Measurements from ENCODE around the gene TPCN1. TPM values are rescaled to one million over a fixed set of nuclear protein-coding genes. Genes with fewer than 3 reads are reported as not detected.

Gene TPCN1
- polyA plus RNA-seq, 1 experiment: 31.9 TPM

GRCh38 chr12:113174461-113175384 lies 46.5 kb upstream of the TPCN1 start:
- no peaks in the 10 kb centered on the region for H3K27me3 ChIP-seq (ENCODE audit: control insufficient read depth, insufficient read depth, low read length)
- POLR2A ChIA-PET: interaction anchor here (0.6 kb wide), 1 partner anchor 117 kb away, joined by 3 read pairs; no protein-coding TSS in a partner anchor
- H3K36me3 ChIP-seq (ENCODE audit: control insufficient read depth, insufficient read depth, low read length): peaks cover 44% of the 10 kb centered on the region
- CTCF ChIA-PET: interaction anchor here (0.6 to 7.5 kb wide), 25 partner anchors 8 to 1450 kb away, joined by 3 to 65 read pairs (median 4); partner anchors contain the start of genes CFAP73 and RITA1
- peak; percentile 99 for TF ChIP-seq CTCF (IDR thresholded peaks at IDR 0.05; ENCODE audit: insufficient read depth, low read depth, low read length)
- H3K4me3 ChIP-seq (ENCODE audit: low read depth, low read length): no peak overlapping the region
- no peak for DNase-seq (ENCODE audit: low read depth)

DNA sequence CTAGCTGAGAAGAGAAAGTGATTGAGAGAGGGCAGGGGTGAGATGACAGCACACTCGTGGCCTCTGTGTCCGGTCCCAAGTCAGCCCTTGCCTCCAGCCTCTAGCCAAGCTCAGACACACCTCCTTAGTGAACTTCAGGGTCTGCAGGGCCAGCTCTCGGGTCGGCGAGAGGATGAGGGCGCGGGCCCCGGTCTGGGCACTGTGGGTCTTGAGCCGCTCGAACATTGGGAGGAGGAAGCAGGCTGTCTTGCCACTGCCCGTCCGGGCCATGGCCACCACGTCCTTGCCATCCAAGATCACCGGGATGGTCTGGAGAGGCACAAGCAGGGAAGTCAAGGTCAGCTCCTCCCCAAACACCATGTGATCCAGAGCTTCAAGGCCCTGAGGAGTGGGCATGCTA lies 42.2 kb upstream of the TPCN1 start:
- no peak for DNase-seq (ENCODE audit: low read depth)
- no peak for TF ChIP-seq CTCF (IDR thresholded peaks at IDR 0.05; ENCODE audit: insufficient read depth, low read depth, low read length)
- POLR2A ChIA-PET: no interaction called here
- Histone ChIP-seq H3K27me3 (ENCODE audit: control insufficient read depth, insufficient read depth, low read length) (no peaks in the 10 kb centered on the region), H3K4me3 (ENCODE audit: low read depth, low read length) (no peak overlapping the region), H3K36me3 (ENCODE audit: control insufficient read depth, insufficient read depth, low read length) (peaks cover 26% of the 10 kb centered on the region)
- CTCF ChIA-PET: interaction anchor here (7.5 kb wide), 1 partner anchor 129 kb away, joined by 65 read pairs; no protein-coding TSS in a partner anchor

DNA sequence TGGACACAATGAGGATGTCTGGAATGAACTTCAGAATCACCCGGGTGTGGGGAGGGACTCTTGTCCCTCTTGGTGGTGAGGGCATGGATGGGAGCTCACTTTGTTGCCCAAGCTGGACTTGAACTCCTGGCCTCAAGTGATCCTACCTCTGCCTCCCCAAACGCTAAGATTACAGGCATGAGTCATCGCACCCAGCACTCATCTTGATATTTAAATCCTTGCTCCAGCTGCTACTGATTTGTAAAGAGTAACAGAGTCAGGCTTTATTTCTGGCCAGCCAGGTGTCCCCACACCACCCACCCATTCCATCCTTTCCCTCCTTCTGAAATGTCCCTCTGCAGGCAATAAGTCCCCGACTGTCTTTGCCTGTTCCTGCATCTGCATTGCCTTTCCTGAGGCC lies 40.9 kb upstream of the TPCN1 start:
- POLR2A ChIA-PET: no interaction called here

GRCh38 chr12:113181975-113182374 lies 39.3 kb upstream of the TPCN1 start:
- DNase-seq (ENCODE audit: low read depth): no peak
- H3K36me3 ChIP-seq (ENCODE audit: control insufficient read depth, insufficient read depth, low read length): peaks cover 19% of the 10 kb centered on the region
- no peaks in the 10 kb centered on the region for H3K27me3 ChIP-seq (ENCODE audit: control insufficient read depth, insufficient read depth, low read length)
- ChIA-PET CTCF (interaction anchor here (0.6 to 1.6 kb wide), 2 partner anchors 8 to 16 kb away, joined by 4 to 6 read pairs; no protein-coding TSS in a partner anchor), POLR2A (no interaction called here)
- no peak for TF ChIP-seq CTCF (IDR thresholded peaks at IDR 0.05; ENCODE audit: insufficient read depth, low read depth, low read length)
- no peak overlapping the region for H3K4me3 ChIP-seq (ENCODE audit: low read depth, low read length)

More for the DNA sequence above, 40.9 kb upstream of the TPCN1 start:
- no peak for TF ChIP-seq CTCF (IDR thresholded peaks at IDR 0.05; ENCODE audit: insufficient read depth, low read depth, low read length)
- Histone ChIP-seq H3K36me3 (ENCODE audit: control insufficient read depth, insufficient read depth, low read length) (peaks cover 23% of the 10 kb centered on the region), H3K4me3 (ENCODE audit: low read depth, low read length) (no peak overlapping the region), H3K27me3 (ENCODE audit: control insufficient read depth, insufficient read depth, low read length) (no peaks in the 10 kb centered on the region)
- CTCF ChIA-PET: interaction anchor here (7.5 kb wide), 1 partner anchor 130 kb away, joined by 65 read pairs; no protein-coding TSS in a partner anchor
- DNase-seq (ENCODE audit: low read depth): no peak

DNA sequence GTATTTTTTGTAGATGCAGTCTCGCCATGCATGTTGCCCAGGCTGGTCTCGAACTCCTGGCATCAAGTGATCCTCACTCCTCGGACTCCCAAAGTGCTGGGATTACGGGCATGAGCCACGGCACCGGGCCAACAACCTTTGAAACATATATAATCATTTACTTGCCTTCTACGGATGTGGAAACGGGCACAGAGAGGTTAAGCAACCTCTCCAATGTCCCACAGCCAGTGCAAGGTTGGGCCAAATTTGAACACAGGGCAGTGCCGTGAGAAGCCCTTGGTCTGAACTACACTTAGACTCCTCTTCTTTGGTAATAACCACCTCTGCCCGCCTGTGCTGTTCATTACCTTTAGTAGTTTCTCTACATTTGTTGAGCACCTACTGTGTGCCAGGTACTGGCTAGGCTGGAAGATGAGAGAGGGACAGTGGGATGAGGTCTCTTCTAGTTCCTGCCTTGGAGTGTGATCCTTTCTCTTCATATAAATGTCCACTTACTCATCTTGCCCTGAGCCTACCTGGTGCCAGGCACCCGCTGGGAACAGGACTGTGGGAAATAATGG lies 38.2 kb upstream of the TPCN1 start:
- Histone ChIP-seq H3K36me3 (ENCODE audit: control insufficient read depth, insufficient read depth, low read length) (peaks cover 17% of the 10 kb centered on the region), H3K27me3 (ENCODE audit: control insufficient read depth, insufficient read depth, low read length) (no peaks in the 10 kb centered on the region), H3K4me3 (ENCODE audit: low read depth, low read length) (no peak overlapping the region)
- ChIA-PET CTCF (interaction anchor here (0.6 to 1.7 kb wide), 3 partner anchors 9 to 132 kb away, joined by 3 to 10 read pairs (median 6); no protein-coding TSS in a partner anchor), POLR2A (no interaction called here)
- TF ChIP-seq CTCF (IDR thresholded peaks at IDR 0.05; ENCODE audit: insufficient read depth, low read depth, low read length): no peak
- no peak for DNase-seq (ENCODE audit: low read depth)

All from BJ (cell line).